Neuronal stem cell (in vitro differentiated cells): ENCODE results near the gene SNX13.

Experiments
- DNase-seq: peaks from one replicate; pipeline ENCODE4 v3.0.0-alpha.2; 2013; ENCODE audit warnings: low spot score
- H2AFZ ChIP-seq: one replicate; pipeline ENCODE4 v1.6.1; 2013; ENCODE audit warnings: mild to moderate bottlenecking, low read length, inconsistent platforms
- H2AK5ac ChIP-seq: 2 replicates; pipeline ENCODE4 v1.6.1; 2013; ENCODE audit warnings: low read depth, mild to moderate bottlenecking, inconsistent platforms, low read length, moderate library complexity, mixed read lengths
- H2BK120ac ChIP-seq: 2 replicates; pipeline ENCODE4 v1.6.1; 2013; ENCODE audit warnings: low read depth, mild to moderate bottlenecking, inconsistent platforms, low read length, moderate library complexity, mixed read lengths
- H2BK12ac ChIP-seq: one replicate; pipeline ENCODE4 v1.6.1; 2013; ENCODE audit warnings: low read length, inconsistent platforms
- H2BK15ac ChIP-seq: 2 replicates; pipeline ENCODE4 v1.6.1; 2013; ENCODE audit warnings: mild to moderate bottlenecking, low read length, inconsistent platforms, mixed read lengths
- H2BK5ac ChIP-seq: one replicate; pipeline ENCODE4 v1.6.1; 2013; ENCODE audit warnings: inconsistent platforms, mild to moderate bottlenecking, low read length, moderate library complexity
- H3K14ac ChIP-seq: one replicate; pipeline ENCODE4 v1.6.1; 2013; ENCODE audit warnings: low read length, inconsistent platforms
- H3K18ac ChIP-seq: 2 replicates; pipeline ENCODE4 v1.6.1; 2013; ENCODE audit warnings: low read length, inconsistent platforms
- H3K23ac ChIP-seq: 2 replicates; pipeline ENCODE4 v1.6.1; 2013; ENCODE audit warnings: low read depth, mild to moderate bottlenecking, mixed read lengths, low read length, inconsistent platforms; ENCODE audit not compliant: poor library complexity
- H3K27ac ChIP-seq: replicated peaks from 3 replicates; pipeline ENCODE4 v1.5.1; 2013; ENCODE audit warnings: low read length, inconsistent platforms
- H3K27me3 ChIP-seq, 3 experiments: 2 replicates each; pipeline ENCODE4 v1.6.1; 2013; ENCODE audit warnings: low read length in 3 of 3, mild to moderate bottlenecking in 2 of 3, inconsistent platforms in 1 of 3, low read depth in 1 of 3, mixed read lengths in 1 of 3, moderate library complexity in 1 of 3; ENCODE audit not compliant: control insufficient read depth in 3 of 3, insufficient read depth in 3 of 3
- H3K36me3 ChIP-seq, 2 donors: replicated peaks in 1 of 2; 2 replicates each; pipeline ENCODE4 v1.6.1; 2013; ENCODE audit warnings: low read length in 2 of 2; ENCODE audit not compliant: control insufficient read depth in 2 of 2, insufficient read depth in 2 of 2
- H3K4ac ChIP-seq: 2 replicates; pipeline ENCODE4 v1.6.1; 2013; ENCODE audit warnings: inconsistent platforms, mild to moderate bottlenecking, low read length, moderate library complexity
- H3K4me1 ChIP-seq, 2 donors: 1 replicate in 1 of 2; 2 replicates in 1 of 2; pipeline ENCODE4 v1.6.1; 2013; ENCODE audit warnings: low read length in 2 of 2, low read depth in 1 of 2; ENCODE audit not compliant: control insufficient read depth in 2 of 2, insufficient read depth in 1 of 2
- H3K4me2 ChIP-seq: one replicate; pipeline ENCODE4 v1.6.1; 2013; ENCODE audit warnings: mild to moderate bottlenecking, low read length, inconsistent platforms; ENCODE audit not compliant: insufficient read depth, poor library complexity, severe bottlenecking
- H3K4me3 ChIP-seq, 2 donors: 2 replicates each; pipeline ENCODE4 v1.5.1; 2013; ENCODE audit warnings: low read length in 2 of 2, mild to moderate bottlenecking in 2 of 2, inconsistent platforms in 1 of 2, moderate library complexity in 1 of 2
- H3K79me1 ChIP-seq: one replicate; pipeline ENCODE4 v1.6.1; 2013; ENCODE audit warnings: low read depth, mild to moderate bottlenecking, inconsistent platforms, low read length, moderate library complexity
- H3K9ac ChIP-seq: one replicate; pipeline ENCODE4 v1.6.1; 2013; ENCODE audit warnings: mild to moderate bottlenecking, low read depth, low read length, inconsistent platforms; ENCODE audit not compliant: poor library complexity
- H3K9me3 ChIP-seq, 2 donors: replicated peaks in 1 of 2; 2 replicates each; pipeline versions ENCODE3 to v1.6.1; 2013; ENCODE audit warnings: low read length in 2 of 2, mild to moderate bottlenecking in 2 of 2, inconsistent platforms in 1 of 2, low read depth in 1 of 2, mixed read lengths in 1 of 2, moderate library complexity in 1 of 2; ENCODE audit not compliant: control insufficient read depth in 2 of 2, insufficient read depth in 1 of 2
- H4K8ac ChIP-seq: one replicate; pipeline ENCODE4 v1.6.1; 2013; ENCODE audit warnings: low read depth, mild to moderate bottlenecking, inconsistent platforms, low read length, moderate library complexity
- H4K91ac ChIP-seq: one replicate; pipeline ENCODE4 v1.6.1; 2013; ENCODE audit warnings: low read length, low read depth, mild to moderate bottlenecking, inconsistent platforms; ENCODE audit not compliant: poor library complexity
- WGBS, 2 donors: extraction: QIAGEN DNeasy Blood & Tissue Kit; methylation state at CpG; one replicate each; pipeline ENCODE4 v1.1.7; 2013; ENCODE audit warnings: missing lambda C conversion rate in 2 of 2, mixed read lengths in 1 of 2; ENCODE audit not compliant: insufficient read length in 2 of 2, insufficient replicate concordance in 1 of 2; ENCODE audit errors: extremely low coverage in 2 of 2; 5-methylcytosine and 5-hydroxymethylcytosine counted together

Gene SNX13

GRCh38 chr7:17936321-17936720, 4.0 kb downstream of the SNX13 start:
- no peaks in the 10 kb centered on the region for H3K27me3 ChIP-seq
- H2BK15ac ChIP-seq: no peak overlapping the region
- no peak overlapping the region for H2AFZ ChIP-seq
- H4K8ac ChIP-seq: no peak overlapping the region
- H3K27ac ChIP-seq: no peak overlapping the region
- no peak for DNase-seq
- no peak overlapping the region for H3K4me2 ChIP-seq
- no peak overlapping the region for H3K4me3 ChIP-seq
- no peak overlapping the region for H2BK120ac ChIP-seq
- no peak overlapping the region for H3K18ac ChIP-seq
- H3K14ac ChIP-seq: no peak overlapping the region
- H2BK12ac ChIP-seq: no peak overlapping the region
- no peak overlapping the region for H2BK5ac ChIP-seq
- no peak overlapping the region for H4K91ac ChIP-seq
- no peak overlapping the region for H3K23ac ChIP-seq
- H3K4ac ChIP-seq: no peak overlapping the region
- H3K36me3 ChIP-seq: peaks cover 0 to 7% of the 10 kb centered on the region in 2 donors
- H3K9ac ChIP-seq: no peak overlapping the region
- H3K79me1 ChIP-seq: no peaks in the 10 kb centered on the region
- H3K4me1 ChIP-seq: peaks cover 0 to 3% of the 10 kb centered on the region in 2 donors
- H2AK5ac ChIP-seq: no peak overlapping the region
- WGBS, 2 donors: no CpG with 5 or more reads among the region's 1 CpG
- H3K9me3 ChIP-seq: no peaks in the 10 kb centered on the region

- Histone ChIP-seq H3K4me3 (no peak overlapping the region), H3K4me2 (no peak overlapping the region), H4K8ac (no peak overlapping the region), H3K27ac (no peak overlapping the region), H2BK12ac (no peak overlapping the region), H3K36me3 (peaks cover 0 to 7% of the 10 kb centered on the region in 2 donors), H3K27me3 (peaks cover 0 to 2% (median 0%) of the 10 kb centered on the region in 3 experiments), H2AK5ac (no peak overlapping the region), H3K9ac (no peak overlapping the region), H3K4me1 (peaks cover 0 to 2% of the 10 kb centered on the region in 2 donors), H3K4ac (no peak overlapping the region), H3K23ac (no peak overlapping the region), H3K14ac (no peak overlapping the region), H2BK5ac (no peak overlapping the region), H2AFZ (no peak overlapping the region), H3K9me3 (peaks cover 0 to 2% of the 10 kb centered on the region in 2 donors), H3K79me1 (peaks cover 3% of the 10 kb centered on the region), H3K18ac (no peak overlapping the region), H2BK120ac (no peak overlapping the region), H2BK15ac (no peak overlapping the region), H4K91ac (no peak overlapping the region)
- no peak for DNase-seq
- no CpG with 5 or more reads among the region's 2 CpGs for WGBS, 2 donors
Measured at GRCh38 chr7:17934612-17935240, 5.6 kb downstream of the SNX13 start.

GRCh38 chr7:17934094-17934493, 6.2 kb downstream of the SNX13 start:
- Histone ChIP-seq H3K9me3 (peaks cover 0 to 2% of the 10 kb centered on the region in 2 donors), H4K91ac (no peak overlapping the region), H2AK5ac (no peak overlapping the region), H3K4me3 (no peak overlapping the region), H2BK120ac (no peak overlapping the region), H2BK5ac (no peak overlapping the region), H3K9ac (no peak overlapping the region), H3K27me3 (peaks cover 0 to 2% (median 0%) of the 10 kb centered on the region in 3 experiments), H3K23ac (no peak overlapping the region), H3K4me2 (no peak overlapping the region), H2BK12ac (no peak overlapping the region), H3K4ac (no peak overlapping the region), H2AFZ (no peak overlapping the region), H3K27ac (no peak overlapping the region), H3K36me3 (peaks cover 0 to 7% of the 10 kb centered on the region in 2 donors), H3K4me1 (no peaks in the 10 kb centered on the region), H3K79me1 (peaks cover 3% of the 10 kb centered on the region), H2BK15ac (no peak overlapping the region), H4K8ac (no peak overlapping the region), H3K14ac (no peak overlapping the region), H3K18ac (no peak overlapping the region)
- no CpG with 5 or more reads among the region's 2 CpGs for WGBS, 2 donors
- no peak for DNase-seq

DNA sequence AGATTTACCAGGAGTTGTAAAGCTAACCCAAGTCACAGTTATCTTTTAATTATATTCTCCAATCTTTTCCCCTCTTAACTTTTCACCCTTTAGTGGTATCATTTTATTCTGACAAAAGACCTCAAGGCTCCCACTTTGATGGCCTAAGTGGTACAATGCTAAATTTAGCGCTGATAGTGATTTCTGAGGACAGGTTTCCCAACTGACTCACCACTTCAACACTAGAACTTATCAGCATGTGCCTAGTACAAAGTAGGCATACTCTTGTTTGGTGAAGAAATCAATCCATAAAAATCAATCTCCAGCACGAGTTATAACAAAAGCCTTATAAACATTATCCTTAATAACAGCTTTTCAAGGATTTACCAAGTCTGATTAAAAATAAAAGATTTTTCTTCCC, 7.5 kb downstream of the SNX13 start:
- Histone ChIP-seq H3K4ac (no peak overlapping the region), H3K4me2 (no peak overlapping the region), H3K27me3 (peaks cover 0 to 2% (median 0%) of the 10 kb centered on the region in 3 experiments), H3K23ac (no peak overlapping the region), H3K4me3 (no peak overlapping the region), H2BK120ac (no peak overlapping the region), H2BK12ac (no peak overlapping the region), H3K18ac (no peak overlapping the region), H2BK15ac (no peak overlapping the region), H4K91ac (no peak overlapping the region), H3K4me1 (no peaks in the 10 kb centered on the region), H2AK5ac (no peak overlapping the region), H3K36me3 (peaks cover 0 to 7% of the 10 kb centered on the region in 2 donors), H4K8ac (no peak overlapping the region), H2AFZ (no peak overlapping the region), H3K9ac (no peak overlapping the region), H2BK5ac (no peak overlapping the region), H3K79me1 (peaks cover 3% of the 10 kb centered on the region), H3K27ac (no peak overlapping the region), H3K14ac (no peak overlapping the region), H3K9me3 (peaks cover 0 to 2% of the 10 kb centered on the region in 2 donors)
- no peak for DNase-seq
- no CpG with 5 or more reads among the region's 2 CpGs for WGBS, 2 donors
